Karpas-422 (cell line): ENCODE results near the gene LGR4. TPM values are rescaled to one million over a fixed set of nuclear protein-coding genes. Genes with fewer than 3 reads are reported as not detected.

ENCODE experiments used
- DNase-seq: peaks from one replicate; pipeline ENCODE4 v3.0.0-alpha.2; 2015
- H2AFZ ChIP-seq: fragments of 200-600 bp; sonication (generic); 2 replicates; pipeline ENCODE4 v1.6.1; 2014; ENCODE audit warnings: antibody characterized with exemption, low read length, mixed read lengths
- H3K27ac ChIP-seq: fragments of 200-600 bp; sonication (generic); 2 replicates; pipeline ENCODE4 v1.5.1; 2014; ENCODE audit warnings: mild to moderate bottlenecking, low read length, moderate library complexity
- H3K27me3 ChIP-seq: fragments of 200-600 bp; sonication (generic); 2 replicates; pipeline ENCODE4 v1.6.1; 2014; ENCODE audit warnings: low read length, mixed read lengths
- H3K36me3 ChIP-seq: fragments of 200-600 bp; sonication (generic); 2 replicates; pipeline ENCODE4 v1.6.1; 2014; ENCODE audit warnings: low read length, mixed read lengths; ENCODE audit not compliant: insufficient read depth
- H3K4me1 ChIP-seq: fragments of 200-600 bp; sonication (generic); 2 replicates; pipeline ENCODE4 v1.6.1; 2014; ENCODE audit warnings: mild to moderate bottlenecking, low read length, mixed read lengths
- H3K4me2 ChIP-seq: fragments of 200-600 bp; sonication (generic); 2 replicates; pipeline ENCODE4 v1.6.1; 2014; ENCODE audit warnings: low read length, low read depth, mild to moderate bottlenecking; ENCODE audit not compliant: poor library complexity, severe bottlenecking
- H3K4me3 ChIP-seq: fragments of 200-600 bp; sonication (generic); 2 replicates; pipeline ENCODE4 v1.5.1; 2014; ENCODE audit warnings: mild to moderate bottlenecking, antibody characterized with exemption, low read length, mixed read lengths
- H3K79me2 ChIP-seq: fragments of 200-600 bp; sonication (generic); 2 replicates; pipeline ENCODE4 v1.6.1; 2014; ENCODE audit warnings: mild to moderate bottlenecking, low read length, mixed read lengths
- H3K9ac ChIP-seq: fragments of 200-600 bp; sonication (generic); 2 replicates; pipeline ENCODE4 v1.6.0; 2014; ENCODE audit warnings: low read length
- H3K9me2 ChIP-seq: fragments of 200-600 bp; sonication (generic), shearing (Covaris generic); replicated peaks from 2 replicates; pipeline ENCODE4 v1.6.0; 2014; ENCODE audit warnings: mild to moderate bottlenecking, low read length, moderate library complexity; ENCODE audit not compliant: insufficient read depth
- H3K9me3 ChIP-seq: fragments of 300-700, 200-600 bp; sonication (generic); 2 replicates; pipeline ENCODE4 v1.6.1; 2014; ENCODE audit warnings: low read length, mixed read lengths
- H4K20me1 ChIP-seq: fragments of 200-600 bp; sonication (generic); 2 replicates; pipeline ENCODE4 v1.6.1; 2014; ENCODE audit warnings: mild to moderate bottlenecking, antibody characterized with exemption, low read length, low read depth; ENCODE audit not compliant: insufficient read depth
- total RNA-seq: library from RNA; depleted of rRNA; stranded (reverse); fragments of >200 nt; shearing (Covaris generic); gene quantifications from 2 replicates; pipeline ENCODE4 v1.2.3, GENCODE V29; 2014; ENCODE audit warnings: low replicate concordance

LGR4 gene
- total RNA-seq, 1 experiment from 2014 or later: 0.04 TPM

DNA sequence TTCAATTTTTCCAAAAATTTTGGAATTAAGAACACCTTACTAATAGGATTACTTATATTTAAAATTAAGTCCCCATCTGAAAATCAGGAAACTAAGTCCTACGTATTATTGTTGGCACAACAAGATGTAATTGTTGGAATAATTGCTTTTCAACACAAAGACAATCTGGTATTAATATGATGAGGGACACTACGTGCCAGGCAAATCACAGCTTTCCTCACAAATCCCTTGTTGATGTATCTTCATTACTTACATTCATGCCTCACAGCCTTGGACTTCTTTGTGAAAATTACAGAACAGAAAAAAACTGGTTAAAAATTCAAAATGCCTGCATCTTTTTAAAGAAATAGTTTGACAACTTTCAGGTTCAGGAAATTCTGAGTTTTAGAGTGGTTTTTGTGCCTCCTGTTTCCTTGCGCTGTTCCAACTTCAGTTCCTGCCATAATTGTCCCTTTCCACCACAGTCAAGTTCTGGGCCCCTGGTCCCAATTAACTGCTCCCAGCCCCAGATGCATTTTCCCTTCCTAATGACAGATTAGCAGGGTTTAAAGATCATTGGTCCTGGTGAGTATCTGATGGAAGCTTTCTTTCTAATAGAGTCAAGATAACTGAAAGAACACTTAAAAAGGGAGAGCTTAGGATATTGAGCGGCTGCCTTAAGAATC, 86.3 kb downstream of the LGR4 start:
- H3K36me3 ChIP-seq: no peaks in the 10 kb centered on the region
- H3K4me3 ChIP-seq: no peak overlapping the region
- no peaks in the 10 kb centered on the region for H3K79me2 ChIP-seq
- H3K9me2 ChIP-seq: no peaks in the 10 kb centered on the region
- no peaks in the 10 kb centered on the region for H3K9me3 ChIP-seq
- no peaks in the 10 kb centered on the region for H4K20me1 ChIP-seq
- no peak overlapping the region for H3K4me2 ChIP-seq
- H3K27me3 ChIP-seq: no peaks in the 10 kb centered on the region
- H2AFZ ChIP-seq: no peak overlapping the region
- H3K27ac ChIP-seq: no peak overlapping the region
- DNase-seq: no peak
- no peaks in the 10 kb centered on the region for H3K4me1 ChIP-seq
- no peak overlapping the region for H3K9ac ChIP-seq

DNA sequence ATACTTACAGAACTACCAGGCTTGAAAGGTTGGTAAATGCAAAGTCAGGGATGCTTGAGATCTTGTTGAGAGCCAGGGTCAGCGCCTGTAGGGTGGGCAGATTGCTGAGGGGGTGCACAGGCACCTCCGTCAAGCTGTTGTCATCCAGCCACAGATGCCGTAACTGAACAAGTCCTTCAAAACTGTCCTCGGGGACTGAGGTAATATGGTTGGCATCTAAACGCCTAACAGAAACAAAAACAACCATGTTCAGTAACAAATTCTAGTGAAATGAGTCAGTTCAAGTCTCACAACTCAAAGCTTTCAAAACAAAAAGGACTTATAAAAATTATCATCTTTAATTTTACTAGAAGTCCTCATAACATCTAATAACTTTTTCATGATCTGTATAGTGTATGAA, 87.3 kb downstream of the LGR4 start:
- H3K79me2 ChIP-seq: no peaks in the 10 kb centered on the region
- no peak overlapping the region for H3K4me2 ChIP-seq
- no peak overlapping the region for H3K9ac ChIP-seq
- DNase-seq: no peak
- no peak overlapping the region for H2AFZ ChIP-seq
- H3K9me2 ChIP-seq: no peaks in the 10 kb centered on the region
- no peaks in the 10 kb centered on the region for H3K4me1 ChIP-seq
- no peak overlapping the region for H3K27ac ChIP-seq
- no peak overlapping the region for H3K4me3 ChIP-seq
- H3K9me3 ChIP-seq: no peaks in the 10 kb centered on the region
- no peaks in the 10 kb centered on the region for H3K27me3 ChIP-seq
- H3K36me3 ChIP-seq: no peaks in the 10 kb centered on the region
- H4K20me1 ChIP-seq: no peaks in the 10 kb centered on the region

DNA sequence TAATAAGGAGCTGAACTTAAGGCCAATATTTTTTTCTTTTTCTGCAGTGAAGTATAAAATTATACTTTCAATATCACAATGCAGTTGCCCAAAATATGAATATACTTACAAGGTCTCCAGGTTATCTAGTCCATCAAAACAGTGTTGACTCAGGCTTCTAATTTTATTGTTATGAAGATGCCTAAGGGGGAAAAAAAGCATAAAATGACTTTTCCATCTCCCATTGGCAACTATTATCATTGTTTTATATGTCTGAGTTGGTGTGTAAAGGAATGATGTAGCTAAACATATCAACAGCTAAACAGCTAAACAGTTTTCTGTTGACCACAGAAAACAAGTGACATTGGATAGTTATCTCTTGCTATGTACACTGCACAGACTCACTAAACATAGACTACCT, 88.4 kb downstream of the LGR4 start:
- H3K4me3 ChIP-seq: no peak overlapping the region

DNA sequence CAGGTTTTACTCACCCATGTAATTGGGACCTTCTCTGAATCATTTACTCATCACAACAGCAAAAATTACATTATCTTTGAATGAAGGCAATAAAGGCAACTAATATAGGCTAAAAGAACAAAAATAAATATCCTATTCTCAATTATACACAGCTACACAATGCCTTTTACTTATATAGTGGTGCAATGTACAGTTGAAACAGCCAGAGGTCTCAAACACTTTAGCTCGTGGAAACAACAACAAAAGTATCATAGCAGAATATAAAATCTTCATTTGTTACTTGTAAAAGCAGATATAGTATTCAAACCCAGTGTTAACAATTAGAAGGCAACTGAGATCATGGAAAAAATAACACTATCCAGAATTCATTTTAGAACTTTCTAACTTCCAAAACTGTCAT, 88.9 kb downstream of the LGR4 start:
- no peaks in the 10 kb centered on the region for H3K4me1 ChIP-seq
- no peaks in the 10 kb centered on the region for H3K79me2 ChIP-seq
- no peak for DNase-seq
- no peaks in the 10 kb centered on the region for H3K36me3 ChIP-seq
- no peaks in the 10 kb centered on the region for H3K9me2 ChIP-seq
- H3K27me3 ChIP-seq: no peaks in the 10 kb centered on the region
- no peak overlapping the region for H3K9ac ChIP-seq
- H3K27ac ChIP-seq: no peak overlapping the region
- H3K9me3 ChIP-seq: no peaks in the 10 kb centered on the region
- no peaks in the 10 kb centered on the region for H4K20me1 ChIP-seq
- H2AFZ ChIP-seq: no peak overlapping the region
- H3K4me3 ChIP-seq: no peak overlapping the region
- no peak overlapping the region for H3K4me2 ChIP-seq

More for the DNA sequence above, 88.4 kb downstream of the LGR4 start:
- DNase-seq: no peak
- Histone ChIP-seq H3K4me1 (no peaks in the 10 kb centered on the region), H3K4me2 (no peak overlapping the region), H3K27me3 (no peaks in the 10 kb centered on the region), H3K79me2 (no peaks in the 10 kb centered on the region), H3K27ac (no peak overlapping the region), H4K20me1 (no peaks in the 10 kb centered on the region), H3K9ac (no peak overlapping the region), H3K9me3 (no peaks in the 10 kb centered on the region), H3K9me2 (no peaks in the 10 kb centered on the region), H3K36me3 (no peaks in the 10 kb centered on the region), H2AFZ (no peak overlapping the region)

DNA sequence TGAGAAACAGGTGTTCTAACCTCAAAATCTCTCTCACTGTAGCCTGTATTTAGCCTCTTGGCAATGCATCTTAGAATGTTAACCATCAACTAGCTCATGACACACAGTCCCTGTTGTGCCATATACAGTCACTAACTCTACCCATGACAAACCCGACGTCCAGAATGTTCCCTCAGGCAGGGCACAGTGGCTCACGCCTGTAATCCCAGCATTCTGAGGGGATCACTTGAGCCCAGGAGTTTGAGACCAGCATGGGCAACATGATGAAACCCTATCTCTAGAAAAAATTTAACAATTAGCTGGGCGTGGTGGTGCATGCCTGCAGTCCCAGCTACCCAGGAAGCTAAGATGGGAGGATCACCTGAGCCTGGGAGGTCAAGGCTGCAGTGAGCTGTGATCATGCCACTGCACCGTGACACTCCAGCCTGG, 91.3 kb downstream of the LGR4 start:
- Histone ChIP-seq H2AFZ (no peak overlapping the region), H3K27ac (no peak overlapping the region), H3K4me3 (no peak overlapping the region), H3K9me2 (no peaks in the 10 kb centered on the region), H3K36me3 (no peaks in the 10 kb centered on the region), H3K4me1 (no peaks in the 10 kb centered on the region), H3K9me3 (no peaks in the 10 kb centered on the region), H3K4me2 (no peak overlapping the region), H4K20me1 (no peaks in the 10 kb centered on the region), H3K9ac (no peak overlapping the region), H3K79me2 (no peaks in the 10 kb centered on the region), H3K27me3 (no peaks in the 10 kb centered on the region)
- DNase-seq: no peak

DNA sequence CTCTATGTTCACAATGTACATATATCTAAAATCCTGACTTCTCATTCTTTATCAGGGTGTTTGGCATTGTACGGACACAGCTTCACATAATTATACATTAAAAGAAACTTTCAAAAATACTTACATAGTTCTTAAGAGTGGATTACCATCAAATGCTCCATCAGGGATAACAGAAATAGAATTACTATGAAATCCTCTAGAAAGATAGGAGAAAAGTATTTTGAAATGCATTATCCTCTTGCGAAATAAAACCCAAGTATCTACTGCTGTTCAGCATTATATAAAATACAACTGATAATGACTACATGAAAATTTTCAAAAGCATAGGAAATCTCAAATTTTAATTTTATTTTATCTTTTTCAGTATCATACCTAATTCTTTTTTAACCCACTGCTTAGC, 91.8 kb downstream of the LGR4 start:
- Histone ChIP-seq H4K20me1 (no peaks in the 10 kb centered on the region), H3K27ac (no peak overlapping the region), H3K4me3 (no peak overlapping the region), H3K4me2 (no peak overlapping the region), H2AFZ (no peak overlapping the region), H3K9me3 (no peaks in the 10 kb centered on the region), H3K9me2 (no peaks in the 10 kb centered on the region), H3K4me1 (no peaks in the 10 kb centered on the region), H3K9ac (no peak overlapping the region), H3K27me3 (no peaks in the 10 kb centered on the region), H3K79me2 (no peaks in the 10 kb centered on the region), H3K36me3 (no peaks in the 10 kb centered on the region)
- DNase-seq: no peak

DNA sequence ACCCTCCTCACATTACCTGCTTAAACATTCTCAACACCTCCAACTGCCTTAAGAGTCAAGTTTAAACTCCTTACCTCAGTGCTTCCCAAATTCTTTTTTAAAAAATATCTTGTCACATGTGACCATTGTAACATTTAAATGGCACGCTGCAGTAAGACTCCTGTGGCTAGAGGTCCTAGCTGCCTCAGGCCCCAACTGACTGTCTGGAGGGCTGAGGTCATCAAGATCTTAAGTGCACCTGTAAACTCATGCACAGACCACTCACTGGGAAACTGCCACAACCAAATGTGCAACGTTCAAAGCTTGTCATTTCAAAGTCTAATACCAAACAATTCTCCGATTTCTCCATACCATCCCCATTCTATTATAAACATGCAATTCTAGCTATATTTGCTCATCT, 93.1 kb downstream of the LGR4 start:
- Histone ChIP-seq H3K9me2 (no peaks in the 10 kb centered on the region), H3K27ac (no peak overlapping the region), H2AFZ (no peak overlapping the region), H3K4me1 (no peaks in the 10 kb centered on the region), H3K27me3 (no peaks in the 10 kb centered on the region), H3K9ac (no peak overlapping the region), H4K20me1 (no peaks in the 10 kb centered on the region), H3K36me3 (no peaks in the 10 kb centered on the region), H3K79me2 (no peaks in the 10 kb centered on the region), H3K4me3 (no peak overlapping the region), H3K9me3 (no peaks in the 10 kb centered on the region), H3K4me2 (no peak overlapping the region)
- no peak for DNase-seq

DNA sequence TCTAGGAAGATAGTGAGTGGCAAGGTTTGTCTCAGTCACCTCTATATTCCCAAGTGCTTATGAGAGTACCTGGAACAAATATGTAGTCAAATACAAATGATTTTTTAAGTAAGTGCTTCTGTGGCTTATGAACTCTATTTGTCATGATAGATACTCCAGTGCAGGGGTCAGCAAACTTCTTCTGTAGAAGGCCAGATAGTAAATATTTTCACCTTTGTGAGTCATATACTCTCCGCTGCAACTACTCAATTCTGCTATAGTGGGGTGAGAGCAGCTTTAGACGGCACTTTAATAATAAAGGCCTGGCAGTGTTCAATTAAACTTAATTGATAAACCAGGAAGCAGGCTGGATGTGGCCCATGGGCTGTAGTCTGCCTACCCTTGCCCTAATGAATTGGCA, 97.2 kb downstream of the LGR4 start:
- Histone ChIP-seq H3K4me3 (no peak overlapping the region), H3K9ac (no peak overlapping the region), H3K79me2 (no peaks in the 10 kb centered on the region), H4K20me1 (no peaks in the 10 kb centered on the region), H3K36me3 (no peaks in the 10 kb centered on the region), H3K9me2 (no peaks in the 10 kb centered on the region), H3K9me3 (no peaks in the 10 kb centered on the region), H3K27me3 (no peaks in the 10 kb centered on the region), H2AFZ (no peak overlapping the region), H3K4me1 (no peaks in the 10 kb centered on the region), H3K4me2 (no peak overlapping the region), H3K27ac (no peak overlapping the region)
- no peak for DNase-seq
